Effector memory CD4-positive, alpha-beta T cell (primary cell): Measurements from ENCODE around the gene DBH.

Experiments
- DNase-seq, 3 donors: peaks; one replicate each; pipeline ENCODE4 v3.0.0-alpha.2; 2020
- H3K27ac ChIP-seq: 2 replicates; pipeline ENCODE4 v1.7.0; 2013; ENCODE audit warnings: mild to moderate bottlenecking, low read length, moderate library complexity; ENCODE audit not compliant: insufficient read depth, poor library complexity, severe bottlenecking
- H3K27me3 ChIP-seq: replicated peaks from 2 replicates; pipeline ENCODE4 v1.7.0; 2013; ENCODE audit warnings: mild to moderate bottlenecking, low read length; ENCODE audit not compliant: insufficient read depth, control insufficient read depth, poor library complexity, severe bottlenecking
- H3K36me3 ChIP-seq: 2 replicates; pipeline ENCODE4 v1.7.0; 2013; ENCODE audit warnings: mild to moderate bottlenecking, low read length, moderate library complexity; ENCODE audit not compliant: control insufficient read depth, insufficient read depth
- H3K4me1 ChIP-seq: 2 replicates; pipeline ENCODE4 v1.7.0; 2013; ENCODE audit warnings: low read length, mild to moderate bottlenecking; ENCODE audit not compliant: control insufficient read depth, insufficient read depth, poor library complexity, severe bottlenecking
- H3K4me3 ChIP-seq: 2 replicates; pipeline ENCODE4 v1.7.0; 2013; ENCODE audit warnings: low read length, low read depth, mild to moderate bottlenecking; ENCODE audit not compliant: insufficient read depth, poor library complexity, severe bottlenecking
- H3K9me3 ChIP-seq: 2 replicates; pipeline ENCODE4 v1.7.0; 2013; ENCODE audit warnings: mild to moderate bottlenecking, low read length, moderate library complexity; ENCODE audit not compliant: control insufficient read depth

DBH gene

DNA sequence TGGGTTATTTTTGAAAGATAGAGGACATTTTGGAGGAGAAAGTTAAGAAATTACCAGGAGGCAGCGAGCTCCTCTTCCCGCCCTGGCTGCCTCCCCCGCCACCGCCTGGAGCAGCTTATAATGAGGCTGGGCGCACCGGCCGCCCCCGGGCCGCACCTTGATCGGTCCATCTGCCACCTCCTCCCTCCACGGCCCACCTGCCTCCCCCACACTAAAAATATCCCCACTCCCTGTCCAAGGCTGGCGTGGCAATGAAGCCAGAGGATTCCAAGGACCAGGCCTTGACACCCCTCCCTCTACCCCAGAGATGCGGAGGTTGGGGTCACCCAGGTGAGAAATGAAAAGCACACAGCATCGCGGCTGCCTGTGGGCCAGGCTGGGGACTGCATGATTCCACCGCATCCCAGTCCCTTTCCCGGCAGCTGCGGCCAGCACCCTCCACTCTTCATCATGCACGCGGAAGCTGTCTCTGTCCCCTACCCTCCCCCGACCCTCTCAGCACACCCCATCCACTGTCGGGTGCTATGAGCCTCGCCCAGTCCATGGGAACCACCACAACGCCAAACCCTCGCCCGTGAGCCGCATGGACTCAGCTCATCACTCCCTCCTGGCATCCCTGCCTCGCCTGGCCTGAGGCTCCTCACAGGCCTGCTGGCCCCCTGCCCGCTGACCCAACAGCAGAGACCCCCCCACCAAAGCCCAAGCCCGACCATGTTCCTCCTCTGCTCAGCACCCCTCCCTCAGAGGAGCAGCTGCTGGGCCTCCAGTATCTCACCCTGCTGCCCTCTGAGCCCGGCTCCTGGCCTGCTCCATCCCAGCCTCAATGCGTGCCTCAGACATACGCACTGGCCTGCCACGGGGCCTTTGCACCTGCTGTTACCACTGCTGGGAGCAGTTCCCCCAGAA, 51.9 kb downstream of the DBH start:
- Histone ChIP-seq H3K9me3 (no peaks in the 10 kb centered on the region), H3K4me1 (peaks cover 16% of the 10 kb centered on the region), H3K27ac (no peak overlapping the region), H3K27me3 (no peaks in the 10 kb centered on the region), H3K36me3 (no peaks in the 10 kb centered on the region), H3K4me3 (no peak overlapping the region)
- no peak for DNase-seq

DNA sequence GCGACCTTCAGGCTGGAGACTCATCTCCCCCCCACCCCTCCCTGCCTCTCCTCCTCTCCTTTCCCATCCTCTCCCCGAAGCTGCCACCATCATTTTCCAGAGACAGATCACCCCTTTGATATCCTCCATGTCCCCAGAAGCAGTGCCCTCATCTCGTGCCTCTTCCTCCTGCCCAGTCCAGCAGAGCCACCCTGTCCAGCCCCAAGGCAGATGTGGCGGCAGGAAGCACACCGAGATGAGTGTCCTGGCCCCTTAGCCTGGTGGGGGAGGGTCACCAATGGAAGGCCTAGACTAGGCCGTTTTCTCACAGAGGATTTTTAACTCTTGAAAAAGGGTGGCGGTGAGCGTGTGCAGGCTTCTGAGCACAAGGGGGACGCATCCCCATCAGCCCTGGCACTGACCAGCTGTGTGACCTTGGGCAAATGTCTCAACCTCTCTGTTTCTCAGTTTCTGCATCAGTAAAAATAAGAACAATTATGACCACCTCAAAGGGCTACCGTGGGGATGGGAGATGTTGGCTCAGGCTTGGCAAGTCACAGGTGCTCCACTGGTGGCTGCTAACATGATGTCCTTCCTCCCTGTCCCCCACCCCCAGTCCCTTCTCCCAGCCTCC, 53.1 kb downstream of the DBH start:
- no peaks in the 10 kb centered on the region for H3K27me3 ChIP-seq
- H3K36me3 ChIP-seq, result no peaks in the 10 kb centered on the region
- no peaks in the 10 kb centered on the region for H3K9me3 ChIP-seq
- H3K4me1 ChIP-seq, result peaks cover 5% of the 10 kb centered on the region
- DNase-seq, result no peak
- no peak overlapping the region for H3K27ac ChIP-seq
- H3K4me3 ChIP-seq, result no peak overlapping the region

DNA sequence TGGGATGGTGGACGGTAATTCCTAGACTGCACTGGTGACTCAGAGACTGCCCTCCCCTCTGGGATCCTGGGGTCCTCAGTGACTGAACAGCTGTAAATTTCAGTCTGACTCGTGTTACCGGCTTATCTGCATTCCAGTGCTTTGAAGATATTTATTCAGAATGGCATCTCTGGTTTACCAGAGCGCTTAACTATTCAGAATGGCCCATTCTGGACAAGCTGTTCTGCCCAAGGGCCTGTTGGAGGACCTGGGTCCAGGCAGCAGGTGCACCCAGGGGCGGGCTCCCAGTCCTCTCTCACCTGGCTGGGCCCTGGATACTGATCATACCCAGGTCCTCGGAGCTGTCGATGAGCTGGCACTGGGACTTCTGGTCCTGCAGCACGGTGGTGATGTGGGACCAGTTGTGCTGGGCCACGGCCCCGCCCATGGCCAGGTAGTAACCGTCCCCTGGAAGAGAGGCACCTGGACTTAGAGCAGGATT, 54.0 kb downstream of the DBH start:
- Histone ChIP-seq H3K4me1 (no peaks in the 10 kb centered on the region), H3K27ac (no peak overlapping the region), H3K36me3 (no peaks in the 10 kb centered on the region), H3K4me3 (no peak overlapping the region), H3K27me3 (no peaks in the 10 kb centered on the region), H3K9me3 (no peaks in the 10 kb centered on the region)
- no peak for DNase-seq

DNA sequence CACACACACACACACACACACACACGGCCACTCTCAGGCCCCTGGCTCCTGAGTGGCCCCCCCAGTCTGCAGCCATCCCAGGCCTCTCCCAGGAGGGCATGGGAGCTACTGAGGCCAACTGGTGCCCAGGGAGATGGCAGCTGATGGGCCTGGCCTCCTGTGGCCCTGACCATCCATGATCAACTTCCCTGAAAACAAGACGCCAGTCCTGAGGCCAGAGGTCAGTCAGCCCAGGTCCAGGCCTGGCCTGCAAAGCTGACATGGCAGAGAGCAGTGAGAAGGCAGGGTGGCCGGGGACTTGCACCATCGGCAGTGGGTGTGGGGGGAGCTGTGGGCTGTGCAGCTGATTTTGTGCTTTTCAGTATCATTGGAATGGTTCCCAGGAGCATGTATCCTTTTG, 55.0 kb downstream of the DBH start:
- Histone ChIP-seq H3K4me1 (no peaks in the 10 kb centered on the region), H3K27ac (no peak overlapping the region), H3K9me3 (no peaks in the 10 kb centered on the region), H3K27me3 (no peaks in the 10 kb centered on the region), H3K36me3 (no peaks in the 10 kb centered on the region), H3K4me3 (no peak overlapping the region)
- DNase-seq, result no peak

DNA sequence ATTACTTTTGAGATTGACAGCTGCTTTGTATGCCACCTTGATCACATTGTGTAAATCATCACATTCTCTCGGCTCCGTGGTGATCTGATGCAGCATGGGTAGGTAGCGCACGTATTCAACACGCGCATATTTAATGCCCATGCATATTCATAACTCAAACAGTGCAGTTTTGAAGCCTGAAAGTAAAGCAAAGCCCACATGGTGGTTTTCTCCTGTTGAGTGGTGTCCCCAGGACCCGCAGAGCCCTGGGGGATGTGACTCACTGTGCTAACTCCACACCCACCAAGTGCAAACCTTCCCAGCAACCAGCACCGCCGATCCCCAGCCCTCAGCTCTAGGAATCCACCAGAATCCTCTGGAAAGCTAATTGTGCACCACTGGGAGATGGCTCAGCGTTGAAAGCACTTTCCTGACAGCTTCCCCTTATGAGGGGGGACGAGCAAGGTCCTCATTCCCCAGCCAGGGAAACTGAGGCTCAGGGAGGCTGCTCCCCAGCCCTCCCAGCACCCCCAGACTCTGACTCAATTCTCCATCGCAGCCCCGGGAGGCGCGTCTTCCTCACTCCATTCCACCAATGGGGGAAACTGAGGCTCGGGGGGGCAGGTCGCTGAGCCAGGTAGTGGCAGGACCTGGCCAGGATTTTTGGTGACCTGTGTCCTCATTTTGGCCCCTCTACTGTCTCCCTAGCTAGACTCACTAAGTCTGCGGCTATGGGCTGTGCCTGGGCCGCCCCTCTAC, 55.6 kb downstream of the DBH start:
- DNase-seq, result no peak
- H3K27me3 ChIP-seq, result no peaks in the 10 kb centered on the region
- no peaks in the 10 kb centered on the region for H3K9me3 ChIP-seq
- no peaks in the 10 kb centered on the region for H3K36me3 ChIP-seq
- no peak overlapping the region for H3K27ac ChIP-seq
- no peaks in the 10 kb centered on the region for H3K4me1 ChIP-seq
- no peak overlapping the region for H3K4me3 ChIP-seq

DNA sequence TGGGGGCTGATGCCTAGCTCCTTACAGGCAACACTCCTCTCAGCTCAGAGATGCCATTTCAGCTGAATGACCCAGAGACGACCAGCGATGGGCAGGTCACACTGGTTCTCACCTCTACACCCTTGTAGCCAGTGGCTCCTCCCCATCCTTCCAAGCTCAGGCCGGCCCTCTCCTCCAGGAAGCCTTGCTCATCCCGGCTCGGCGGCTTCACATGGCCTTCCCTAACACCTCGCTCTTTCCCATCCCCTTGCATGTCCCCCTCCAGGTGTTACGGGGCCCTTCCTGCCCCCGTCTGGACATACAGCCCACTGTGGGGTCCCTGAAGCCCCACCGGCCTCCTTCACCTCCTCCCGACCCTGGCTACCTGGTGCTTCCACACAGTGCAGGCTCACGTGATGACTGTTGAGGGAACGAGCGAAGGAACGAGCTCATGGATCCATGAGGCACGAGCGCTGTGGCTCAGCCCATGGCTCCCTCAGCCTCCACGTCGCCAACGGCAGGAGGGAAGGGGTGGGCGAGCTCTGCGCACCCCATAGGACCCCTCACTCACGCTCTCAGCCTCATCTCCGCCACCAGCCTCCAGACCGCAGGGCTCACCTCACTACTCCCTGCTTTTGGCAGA, 56.3 kb downstream of the DBH start:
- Histone ChIP-seq H3K36me3 (no peaks in the 10 kb centered on the region), H3K4me3 (no peak overlapping the region), H3K27me3 (no peaks in the 10 kb centered on the region), H3K4me1 (no peaks in the 10 kb centered on the region), H3K27ac (no peak overlapping the region), H3K9me3 (no peaks in the 10 kb centered on the region)
- DNase-seq, result no peak

DNA sequence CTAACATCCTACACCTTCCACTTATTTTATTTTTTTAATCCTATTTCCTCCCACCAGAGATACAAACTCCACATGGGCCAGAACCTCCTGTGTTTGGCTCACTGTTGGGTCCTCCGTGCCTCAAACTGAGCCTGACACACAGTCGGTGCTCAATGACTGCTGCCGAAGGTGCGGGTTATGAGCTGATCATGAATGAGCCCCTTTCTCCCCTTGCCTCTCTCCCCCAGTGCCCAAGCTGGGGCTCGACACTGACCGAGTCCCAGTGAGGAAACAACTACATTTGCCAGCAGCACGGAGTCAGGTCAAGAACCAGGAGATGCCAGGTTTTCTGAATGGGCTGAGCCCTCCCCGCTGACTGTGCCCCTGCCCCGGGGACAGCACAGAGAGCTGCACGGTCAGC, 57.0 kb downstream of the DBH start:
- no peak for DNase-seq
- H3K9me3 ChIP-seq, result no peaks in the 10 kb centered on the region
- H3K27me3 ChIP-seq, result no peaks in the 10 kb centered on the region
- no peaks in the 10 kb centered on the region for H3K36me3 ChIP-seq
- no peak overlapping the region for H3K4me3 ChIP-seq
- no peak overlapping the region for H3K27ac ChIP-seq
- no peaks in the 10 kb centered on the region for H3K4me1 ChIP-seq

DNA sequence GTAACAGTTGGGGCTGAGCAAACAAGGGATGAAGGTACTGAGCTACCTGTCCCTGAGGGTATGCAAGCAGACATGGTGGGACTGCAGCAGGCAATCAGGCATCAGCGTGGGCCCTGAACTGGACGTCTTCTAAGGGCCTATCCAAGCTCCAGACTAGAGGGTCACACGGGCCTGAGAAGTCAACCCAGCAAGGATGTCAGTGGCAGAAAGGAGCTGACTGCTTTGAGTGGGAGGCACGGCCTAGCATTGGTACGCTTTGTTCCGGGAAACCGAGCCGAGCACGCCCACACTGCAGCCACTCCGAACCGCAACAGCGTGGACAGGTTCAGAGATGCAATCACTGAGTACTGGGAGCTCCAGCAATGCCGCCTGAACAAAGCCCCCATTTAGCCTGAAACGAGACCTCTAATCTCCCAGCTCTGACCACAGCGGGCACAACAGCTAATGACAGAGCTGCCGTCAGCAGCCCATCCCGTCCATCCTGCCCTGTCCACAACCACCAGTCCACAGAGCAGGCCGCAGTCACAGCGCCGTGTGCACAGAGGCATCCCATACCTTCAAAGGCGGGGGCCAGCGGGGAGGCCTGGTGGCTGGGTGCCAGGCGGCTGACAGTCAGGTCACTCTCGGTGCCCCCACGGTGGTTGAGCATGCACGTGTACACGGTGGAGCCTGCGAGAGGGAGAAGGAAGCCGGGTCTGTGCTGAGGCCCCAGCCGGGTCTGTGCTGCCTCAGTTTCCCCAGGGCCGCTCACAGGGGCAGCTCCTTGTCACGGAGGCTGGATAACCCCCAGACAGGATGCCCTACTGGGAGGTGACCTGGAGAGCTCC, 57.8 kb downstream of the DBH start:
- H3K9me3 ChIP-seq, result no peaks in the 10 kb centered on the region
- H3K36me3 ChIP-seq, result no peaks in the 10 kb centered on the region
- no peak overlapping the region for H3K27ac ChIP-seq
- no peaks in the 10 kb centered on the region for H3K4me1 ChIP-seq
- H3K27me3 ChIP-seq, result no peaks in the 10 kb centered on the region
- H3K4me3 ChIP-seq, result no peak overlapping the region
- no peak for DNase-seq

DNA sequence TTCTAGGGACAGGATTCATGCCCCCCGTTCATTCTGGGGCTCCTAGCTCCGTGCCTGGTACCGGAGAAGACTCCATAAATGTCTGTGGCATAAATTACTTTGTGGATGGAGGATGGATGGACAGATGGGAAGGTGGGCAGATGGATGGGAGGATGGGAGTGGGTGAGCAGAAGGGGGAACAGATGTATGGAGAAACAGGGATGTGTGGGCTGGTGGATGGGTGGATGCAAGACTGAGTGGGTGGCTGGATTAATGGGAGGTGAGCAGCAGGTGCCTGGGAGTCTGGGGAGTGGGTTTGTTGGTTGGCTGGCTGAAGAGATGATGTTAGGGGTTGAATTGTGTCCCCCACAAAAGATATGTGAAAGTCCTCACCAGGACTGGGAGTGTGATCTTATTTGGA, 58.5 kb downstream of the DBH start:
- Histone ChIP-seq H3K4me3 (no peak overlapping the region), H3K36me3 (no peaks in the 10 kb centered on the region), H3K27me3 (no peaks in the 10 kb centered on the region), H3K9me3 (no peaks in the 10 kb centered on the region), H3K27ac (no peak overlapping the region), H3K4me1 (no peaks in the 10 kb centered on the region)
- DNase-seq, result no peak
